HG03097 (cell line): ENCODE results near the gene GRIN2A.

Source experiments
- ATAC-seq: cut with Tn5 transposase; IDR thresholded peaks from one replicate; pipeline ENCODE4 v1.9.1; 2021; ENCODE audit not compliant: unreplicated experiment, low FRiP score

GRIN2A gene

GRCh38 chr16:9932919-9933653, 249.1 kb downstream of the GRIN2A start:
- no peak for ATAC-seq

DNA sequence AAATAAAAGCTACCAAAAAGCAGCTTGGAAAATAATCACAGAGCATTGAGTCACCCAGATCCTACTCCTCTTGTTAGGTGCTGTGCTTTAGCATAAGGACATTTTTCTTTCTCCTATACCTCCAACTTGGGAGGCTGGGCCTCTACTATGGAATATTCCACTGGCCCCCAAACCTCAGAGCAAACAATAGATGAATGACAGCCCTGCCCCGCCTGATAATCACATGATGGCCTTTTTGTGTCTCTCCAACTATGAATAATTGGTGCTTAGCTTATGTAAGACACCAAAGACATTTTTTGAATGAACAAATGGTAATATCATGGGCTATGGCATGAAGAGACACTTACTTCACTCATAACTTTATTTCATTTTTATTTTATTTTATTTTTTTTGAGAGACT, 250.2 kb downstream of the GRIN2A start:
- no peak for ATAC-seq

DNA sequence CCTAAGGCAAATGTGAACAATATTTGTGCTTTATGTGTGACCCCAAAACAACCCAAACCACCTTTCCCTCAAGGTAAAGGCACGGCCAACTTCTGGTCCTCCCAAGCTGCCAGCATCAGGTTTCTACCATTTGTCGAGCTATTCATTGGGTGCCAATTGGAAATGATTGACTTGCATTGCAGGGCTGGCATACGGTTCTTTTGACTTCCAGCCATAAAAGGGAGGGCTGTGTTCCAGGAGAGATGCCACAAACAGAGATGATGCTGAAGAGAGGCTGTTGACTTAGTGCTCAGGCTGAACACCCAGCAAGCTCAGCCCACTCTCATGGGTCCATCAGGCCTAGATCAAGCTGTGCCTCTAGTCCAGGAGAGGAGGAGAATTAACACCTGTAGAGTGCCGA, 252.4 kb downstream of the GRIN2A start:
- ATAC-seq = no peak

DNA sequence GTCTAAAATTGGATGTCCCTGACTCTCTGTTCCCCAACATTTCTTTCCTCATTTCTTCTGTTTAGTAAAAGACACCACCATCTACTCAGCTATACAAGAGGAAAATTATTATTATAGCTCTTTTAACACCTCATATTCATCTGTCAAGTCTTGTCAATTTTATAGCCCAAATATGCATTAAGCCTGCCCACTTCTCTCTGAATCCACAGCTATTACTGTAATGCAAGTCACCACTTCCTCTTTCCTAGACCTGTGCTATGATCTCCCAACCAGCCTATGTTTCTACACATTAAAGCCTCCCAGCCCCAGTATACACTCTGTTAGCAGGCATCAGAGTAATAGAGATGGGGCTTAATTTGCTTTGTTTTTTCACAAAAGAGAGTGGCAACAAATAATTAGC, 252.9 kb downstream of the GRIN2A start:
- no peak for ATAC-seq

DNA sequence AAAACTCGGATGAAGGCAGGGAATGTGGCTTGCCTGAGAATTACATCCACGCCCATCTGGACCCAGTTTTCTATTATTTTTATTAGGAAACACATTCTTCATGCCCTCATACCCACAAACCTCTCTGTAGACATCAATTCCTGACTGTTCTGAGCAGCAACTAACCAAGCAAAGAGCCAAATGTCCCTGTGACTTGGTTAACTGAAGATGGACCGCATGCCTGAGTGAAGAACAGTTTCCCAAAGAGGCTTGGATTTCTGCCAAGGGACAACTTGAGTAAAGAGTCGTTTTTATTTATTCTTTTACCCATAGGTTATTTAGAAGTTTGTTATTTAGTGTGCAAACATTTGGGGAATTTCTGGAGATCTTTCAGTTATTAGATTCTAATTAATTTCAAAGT, 259.8 kb downstream of the GRIN2A start:
- ATAC-seq = no peak

GRCh38 chr16:9921997-9922396, 260.2 kb downstream of the GRIN2A start:
- ATAC-seq = no peak

GRCh38 chr16:9919460-9919859, 262.8 kb downstream of the GRIN2A start:
- no peak for ATAC-seq

DNA sequence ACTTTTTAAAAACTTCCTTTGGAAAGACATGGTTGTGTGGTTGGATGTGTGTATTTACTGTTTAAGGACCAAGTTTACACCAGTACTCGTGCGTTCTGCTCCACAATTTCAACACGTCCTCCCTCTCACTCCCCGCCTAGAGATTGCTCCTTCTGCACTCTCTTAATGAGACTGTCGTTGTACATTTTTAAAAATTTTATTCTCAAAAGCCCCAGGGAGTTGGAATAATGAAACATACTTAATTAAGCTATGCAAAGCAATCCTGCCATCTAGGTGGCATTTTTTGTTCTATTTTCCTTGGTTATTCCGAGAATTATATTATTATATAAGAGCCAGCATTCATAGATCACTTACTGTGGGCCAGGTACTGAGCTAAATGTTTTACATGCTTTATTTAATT, 264.5 kb downstream of the GRIN2A start:
- no peak for ATAC-seq

DNA sequence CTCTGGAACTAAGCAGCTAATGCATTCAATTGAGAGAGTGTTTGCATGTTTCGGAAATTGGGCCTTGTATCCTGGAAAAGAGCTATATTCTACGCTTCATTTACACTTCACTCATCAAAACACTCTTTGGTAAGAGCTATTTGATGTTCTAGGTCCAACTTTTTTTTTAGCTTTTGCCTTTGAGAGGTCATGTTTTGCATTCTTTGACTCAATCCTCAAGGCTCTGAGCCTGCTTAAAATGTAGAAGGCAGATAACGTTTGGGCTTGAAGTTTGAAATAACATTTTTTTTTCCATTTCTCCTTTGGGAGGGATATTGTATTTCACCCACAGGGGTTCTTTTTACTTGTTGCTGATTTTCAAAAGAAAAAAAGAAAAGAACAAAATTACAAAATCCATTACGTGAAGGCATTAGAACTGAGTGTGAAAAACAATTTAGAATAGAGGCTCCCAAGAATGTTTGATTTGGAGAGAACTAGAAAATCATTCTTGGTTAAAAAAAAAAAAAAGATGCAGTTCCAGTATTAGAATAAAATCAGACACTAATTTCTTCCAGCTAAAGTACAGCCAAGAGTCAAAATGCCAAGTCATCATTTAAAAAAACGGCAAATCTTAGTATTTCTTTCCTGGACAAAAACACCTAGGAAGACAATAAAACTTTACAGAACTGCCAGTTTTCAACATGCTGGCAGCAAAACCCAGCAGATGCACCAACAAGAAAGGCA, 268.5 kb downstream of the GRIN2A start:
- ATAC-seq = no peak

GRCh38 chr16:9911989-9912388, 270.2 kb downstream of the GRIN2A start:
- ATAC-seq = no peak

DNA sequence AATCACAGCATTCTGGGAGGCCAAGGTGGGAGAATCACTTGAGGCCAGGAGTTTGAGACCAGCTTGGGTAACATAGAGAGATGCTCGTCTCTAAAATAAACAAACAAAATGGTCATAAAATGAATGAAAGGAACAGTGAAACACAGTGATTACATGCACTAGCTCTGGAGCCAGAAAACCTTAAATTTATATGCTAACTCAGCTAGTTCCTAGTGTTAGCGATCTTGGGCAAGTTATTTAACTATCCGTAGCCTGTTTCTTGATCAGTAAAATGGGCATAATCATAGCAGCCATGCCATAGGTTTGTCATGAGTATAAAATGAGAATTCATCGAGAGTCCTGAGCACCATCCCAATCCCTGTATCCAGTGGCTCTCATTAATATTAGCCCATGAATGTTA, 271.0 kb downstream of the GRIN2A start:
- ATAC-seq = no peak

GRCh38 chr16:9909072-9909825, 273.0 kb downstream of the GRIN2A start:
- ATAC-seq = no peak

GRCh38 chr16:9908613-9909012, 273.6 kb downstream of the GRIN2A start:
- ATAC-seq = no peak

DNA sequence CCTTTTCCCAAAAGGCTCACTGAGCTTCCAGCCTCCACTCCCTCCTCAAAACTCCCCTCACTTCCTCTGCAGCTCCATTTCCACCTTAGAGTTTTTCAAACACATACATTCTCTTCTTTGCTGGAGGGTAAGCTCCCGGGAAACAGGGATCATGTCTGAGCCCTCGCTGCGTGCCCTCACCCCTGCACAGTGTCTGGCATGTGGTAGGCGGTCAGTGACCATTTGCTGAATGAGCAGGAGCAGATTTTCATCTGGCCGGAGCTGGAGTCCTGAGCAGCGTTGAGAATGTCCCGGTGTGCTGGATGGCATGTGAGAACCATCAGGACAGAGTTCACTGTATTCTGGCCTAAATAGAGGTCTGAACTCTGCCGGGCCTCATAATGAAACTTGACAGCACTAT, 274.5 kb downstream of the GRIN2A start:
- ATAC-seq = no peak

DNA sequence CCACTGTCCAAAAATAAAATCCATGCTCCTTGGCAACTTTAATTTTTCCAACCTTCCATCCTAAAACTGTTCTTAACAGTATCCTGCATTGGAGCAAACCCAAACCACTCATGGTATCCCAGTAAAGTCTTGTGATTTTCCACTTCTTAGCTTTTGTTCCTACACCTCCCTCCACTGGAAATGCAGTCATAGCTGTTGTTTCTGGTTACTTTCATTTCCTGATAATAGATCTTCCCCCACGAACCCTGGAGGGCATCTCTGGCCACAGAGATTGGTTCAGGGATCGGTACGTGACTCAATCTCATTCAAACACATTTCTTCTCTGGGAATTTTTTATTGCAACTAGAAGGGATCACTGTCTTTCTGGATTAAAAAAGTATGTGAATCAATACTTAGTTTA, 276.0 kb downstream of the GRIN2A start:
- ATAC-seq = no peak

DNA sequence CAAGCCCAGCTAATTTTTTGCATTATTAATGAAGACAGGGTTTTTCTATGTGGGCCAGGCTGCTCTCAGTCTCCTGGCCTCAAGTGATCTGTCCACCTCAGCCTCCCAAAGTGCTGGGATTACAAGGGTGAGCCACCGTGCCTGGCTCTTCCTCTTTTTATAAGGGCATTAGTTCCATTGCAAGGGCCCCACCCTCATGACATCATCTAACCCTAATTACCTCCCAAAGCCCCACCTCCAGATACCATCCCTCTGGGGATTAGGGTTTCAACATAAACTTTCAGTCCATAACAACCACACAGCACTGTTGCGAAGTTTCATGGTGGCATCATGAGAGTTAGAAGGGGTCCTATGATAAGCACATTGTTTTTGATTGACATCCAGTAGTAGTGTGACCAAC, 277.7 kb downstream of the GRIN2A start:
- ATAC-seq = no peak

GRCh38 chr16:9900576-9900975, 281.7 kb downstream of the GRIN2A start:
- no peak for ATAC-seq

DNA sequence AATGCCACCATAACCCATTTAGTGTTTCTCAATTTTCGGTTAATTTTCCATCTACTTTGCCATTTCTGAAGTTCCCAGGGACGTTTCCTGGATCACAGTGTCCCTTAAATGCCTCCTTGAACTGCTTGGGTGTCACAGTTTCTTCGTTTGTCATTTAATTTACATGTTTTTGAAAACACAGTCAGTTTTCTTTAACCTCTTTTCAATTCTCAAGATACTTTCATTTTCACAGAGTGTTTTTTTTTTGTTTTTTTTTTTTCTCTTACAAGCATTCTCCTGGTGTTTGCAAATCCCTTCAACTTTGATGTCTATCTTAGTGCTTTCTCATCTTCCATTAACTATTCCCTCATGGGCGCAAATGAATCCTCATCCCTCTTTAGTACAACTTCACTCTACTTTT, 283.7 kb downstream of the GRIN2A start:
- ATAC-seq = no peak

GRCh38 chr16:9898124-9898523, 284.1 kb downstream of the GRIN2A start:
- no peak for ATAC-seq

GRCh38 chr16:9895817-9896216, 286.4 kb downstream of the GRIN2A start:
- no peak for ATAC-seq

GRCh38 chr16:9885876-9886275, 296.4 kb downstream of the GRIN2A start:
- no peak for ATAC-seq

GRCh38 chr16:9885467-9885866, 296.8 kb downstream of the GRIN2A start:
- no peak for ATAC-seq
